ENCODE data around the gene LACTBL1. TPM values are rescaled to one million over a fixed set of nuclear protein-coding genes. Genes with fewer than 3 reads are reported as not detected.
"Not testable (repeated sequence)": the region's sequence is repeated elsewhere in the genome, so short reads cannot be mapped to it uniquely, and the experiment has no call there.

LACTBL1 gene
- polyA plus RNA-seq (2013, experiment 1 of 2; ENCODE audit: insufficient read length): not detected
- polyA plus RNA-seq (2013, experiment 2 of 2; ENCODE audit: insufficient read length): not detected

- no peak for DNase-seq
These were observed at the start of gene LACTBL1 for GRCh38 chr1:22972760-22973159. LACTBL1 (minus strand) TSS chr1:22972866; CDS start chr1:22972316, 550 bp downstream.

GRCh38 chr1:23021834-23022233, 49.2 kb upstream of the LACTBL1 start:
- no peak for DNase-seq

- DNase-seq: no peak
These were observed 48.2 kb upstream of the LACTBL1 start for GRCh38 chr1:23020706-23021405.

- peak; percentile 29 for DNase-seq
These were observed 47.4 kb upstream of the LACTBL1 start for GRCh38 chr1:23019863-23020625.

- peak; percentile 98 for DNase-seq
These were observed 46.6 kb upstream of the LACTBL1 start, which contains the start of gene KDM1A for GRCh38 chr1:23019094-23019862. KDM1A (plus strand) TSS chr1:23019468; CDS start chr1:23019597, 129 bp downstream.

- DNase-seq: peak; percentile 22
These were observed 46.0 kb upstream of the LACTBL1 start for GRCh38 chr1:23018661-23019093.

- DNase-seq: no peak
These were observed 41.0 kb upstream of the LACTBL1 start for GRCh38 chr1:23013657-23014056.

- DNase-seq: not testable (repeated sequence)
These were observed 37.4 kb upstream of the LACTBL1 start for GRCh38 chr1:23010025-23010424.

- DNase-seq: no peak
These were observed 36.2 kb upstream of the LACTBL1 start for GRCh38 chr1:23008901-23009300.

- DNase-seq: no peak
These were observed 34.4 kb upstream of the LACTBL1 start for GRCh38 chr1:23007106-23007505.

GRCh38 chr1:23004769-23005168, 32.1 kb upstream of the LACTBL1 start:
- DNase-seq: not testable (repeated sequence)

GRCh38 chr1:23004112-23004511, 31.4 kb upstream of the LACTBL1 start:
- DNase-seq: no peak

- DNase-seq: not testable (repeated sequence)
These were observed 29.6 kb upstream of the LACTBL1 start for GRCh38 chr1:23002218-23002617.

- DNase-seq: not testable (repeated sequence)
These were observed 27.5 kb upstream of the LACTBL1 start for GRCh38 chr1:23000133-23000532.

- DNase-seq: not testable (repeated sequence)
These were observed 24.9 kb upstream of the LACTBL1 start for GRCh38 chr1:22997528-22997927.

- no peak for DNase-seq
These were observed 23.1 kb upstream of the LACTBL1 start for GRCh38 chr1:22995774-22996173.

- not testable (repeated sequence) for DNase-seq
These were observed 20.6 kb upstream of the LACTBL1 start for GRCh38 chr1:22993220-22993795.

GRCh38 chr1:22992384-22992783, 19.7 kb upstream of the LACTBL1 start:
- not testable (repeated sequence) for DNase-seq

- no peak for DNase-seq
These were observed 11.3 kb upstream of the LACTBL1 start for GRCh38 chr1:22983944-22984343.

- DNase-seq: not testable (repeated sequence)
These were observed 7.8 kb upstream of the LACTBL1 start for GRCh38 chr1:22980471-22980790.

- DNase-seq: peak; percentile 81
These were observed 5.6 kb upstream of the LACTBL1 start for GRCh38 chr1:22978299-22978698.

GRCh38 chr1:22976461-22977243, 4.0 kb upstream of the LACTBL1 start:
- peak; percentile 83 for DNase-seq
